HTR-8/SVneo (cell line): ENCODE data around the gene P2RY11.

ENCODE experiments used
- DNase-seq: peaks from one replicate; pipeline ENCODE4 v3.0.0; 2011; ENCODE audit warnings: low spot score, mixed read lengths; ENCODE audit not compliant: insufficient read length
- FAIRE-seq: peaks from 2 replicates; lab custom pipeline; 2011; peaks lifted over from hg19 to GRCh38; lab: Jason Lieb, UNC

P2RY11 gene

GRCh38 chr19:10137751-10138682 is 26.5 kb downstream of the P2RY11 start:
- no peak for DNase-seq
- no peak for FAIRE-seq

- no peak for DNase-seq
- no peak for FAIRE-seq
These were observed 27.6 kb downstream of the P2RY11 start for GRCh38 chr19:10138879-10139795.

- FAIRE-seq (no peak), DNase-seq (no peak)
These were observed 28.5 kb downstream of the P2RY11 start for GRCh38 chr19:10139952-10140351.

- DNase-seq = no peak
These were observed 30.0 kb downstream of the P2RY11 start for GRCh38 chr19:10141479-10141878.

GRCh38 chr19:10141973-10142372 is 30.5 kb downstream of the P2RY11 start:
- DNase-seq (no peak), FAIRE-seq (no peak)

More at GRCh38 chr19:10141479-10141878, 30.0 kb downstream of the P2RY11 start:
- FAIRE-seq = no peak

GRCh38 chr19:10142701-10143375 is 31.3 kb downstream of the P2RY11 start:
- no peak for FAIRE-seq
- no peak for DNase-seq

- FAIRE-seq (no peak), DNase-seq (no peak)
These were observed 32.2 kb downstream of the P2RY11 start for GRCh38 chr19:10143681-10144080.

- DNase-seq (no peak), FAIRE-seq (no peak)
These were observed 32.9 kb downstream of the P2RY11 start for GRCh38 chr19:10144361-10144760.

- FAIRE-seq (no peak), DNase-seq (no peak)
These were observed 33.5 kb downstream of the P2RY11 start for GRCh38 chr19:10145031-10145430.

GRCh38 chr19:10146142-10146541 is 34.6 kb downstream of the P2RY11 start:
- no peak for FAIRE-seq
- DNase-seq = no peak

- no peak for FAIRE-seq
These were observed 37.9 kb downstream of the P2RY11 start for GRCh38 chr19:10149427-10149826.

GRCh38 chr19:10151521-10151920 is 40.0 kb downstream of the P2RY11 start:
- FAIRE-seq (no peak), DNase-seq (no peak)

More at GRCh38 chr19:10149427-10149826, 37.9 kb downstream of the P2RY11 start:
- DNase-seq = no peak

- DNase-seq = no peak
- no peak for FAIRE-seq
These were observed 40.6 kb downstream of the P2RY11 start for GRCh38 chr19:10152100-10152499.

- DNase-seq (no peak), FAIRE-seq (no peak)
These were observed 44.3 kb downstream of the P2RY11 start for GRCh38 chr19:10155839-10156238.

- DNase-seq (no peak), FAIRE-seq (no peak)
These were observed 46.6 kb downstream of the P2RY11 start for GRCh38 chr19:10158071-10158470.

- no peak for FAIRE-seq
- no peak for DNase-seq
These were observed 47.0 kb downstream of the P2RY11 start for GRCh38 chr19:10158485-10158884.

- no peak for FAIRE-seq
- no peak for DNase-seq
These were observed 48.1 kb downstream of the P2RY11 start for GRCh38 chr19:10159610-10160009.

- DNase-seq (no peak), FAIRE-seq (no peak)
These were observed 52.0 kb downstream of the P2RY11 start for GRCh38 chr19:10163536-10163935.
